ENCODE results near the gene MRPL10.
A peak's percentile ranks its signal among the peaks of the same experiment; 100 is the strongest.

MRPL10 gene

GRCh38 chr17:47789611-47790561, 41.5 kb downstream of the MRPL10 start:
- peak; percentile 57 to 85 (median 68) for DNase-seq

GRCh38 chr17:47785538-47786123, 45.7 kb downstream of the MRPL10 start:
- DNase-seq: peak in 3 of 4 experiments; percentile 22 to 38 (median 24)

- DNase-seq: no peak
Observed at GRCh38 chr17:47781397-47781796, 49.9 kb downstream of the MRPL10 start.

GRCh38 chr17:47778184-47778635, 53.1 kb downstream of the MRPL10 start:
- DNase-seq: no peak

GRCh38 chr17:47776330-47777197, 54.8 kb downstream of the MRPL10 start:
- peak; percentile 57 to 64 (median 58) for DNase-seq

GRCh38 chr17:47774987-47775580, 56.3 kb downstream of the MRPL10 start:
- DNase-seq: peak; percentile 6 to 43 (median 29)

- DNase-seq: peak; percentile 31 to 68 (median 63)
Observed at GRCh38 chr17:47774331-47774730, 57.0 kb downstream of the MRPL10 start.

- DNase-seq: peak; percentile 50 to 81 (median 72)
Observed at GRCh38 chr17:47773649-47774048, 57.7 kb downstream of the MRPL10 start.
